Measurements from ENCODE around the gene HIVEP3.

DNA sequence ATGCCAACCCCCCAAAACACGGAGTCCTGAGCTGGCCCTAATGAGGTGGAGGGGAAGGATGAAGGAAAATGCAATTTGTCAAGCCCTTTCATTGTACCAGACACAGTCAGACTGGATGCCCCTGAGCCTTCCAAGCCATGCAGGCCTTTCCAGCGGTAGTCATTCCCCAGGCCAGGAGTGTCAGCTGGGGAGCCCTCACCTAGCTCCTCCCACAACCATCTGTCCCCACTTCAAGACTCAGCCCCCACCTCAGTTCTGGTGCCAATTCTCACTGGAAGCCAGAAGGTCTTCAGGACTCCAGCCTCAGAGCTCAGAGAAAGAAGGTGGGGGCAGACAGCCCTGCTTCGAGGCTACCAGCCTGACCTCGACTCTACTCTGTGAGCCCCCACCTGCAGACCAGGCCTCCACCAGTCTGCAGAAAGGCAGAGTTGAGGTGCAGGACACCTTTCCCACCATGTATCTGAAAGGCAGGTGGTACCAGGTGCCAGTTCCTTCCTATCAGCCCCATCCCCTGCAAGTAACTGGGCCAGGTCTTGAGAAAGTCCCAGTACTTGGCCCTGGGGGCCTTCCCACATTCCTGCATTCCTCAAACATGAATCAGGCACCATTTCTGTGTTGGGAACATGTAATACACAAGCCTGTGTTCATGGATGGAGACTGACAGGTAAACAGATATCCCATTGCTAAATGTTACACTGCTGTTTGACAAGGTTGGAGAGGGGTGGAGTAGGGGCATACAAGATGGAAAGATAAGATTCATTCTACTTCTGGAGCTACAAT is 253.7 kb downstream of the HIVEP3 start:
- TF ChIP-seq, protein P1, sequence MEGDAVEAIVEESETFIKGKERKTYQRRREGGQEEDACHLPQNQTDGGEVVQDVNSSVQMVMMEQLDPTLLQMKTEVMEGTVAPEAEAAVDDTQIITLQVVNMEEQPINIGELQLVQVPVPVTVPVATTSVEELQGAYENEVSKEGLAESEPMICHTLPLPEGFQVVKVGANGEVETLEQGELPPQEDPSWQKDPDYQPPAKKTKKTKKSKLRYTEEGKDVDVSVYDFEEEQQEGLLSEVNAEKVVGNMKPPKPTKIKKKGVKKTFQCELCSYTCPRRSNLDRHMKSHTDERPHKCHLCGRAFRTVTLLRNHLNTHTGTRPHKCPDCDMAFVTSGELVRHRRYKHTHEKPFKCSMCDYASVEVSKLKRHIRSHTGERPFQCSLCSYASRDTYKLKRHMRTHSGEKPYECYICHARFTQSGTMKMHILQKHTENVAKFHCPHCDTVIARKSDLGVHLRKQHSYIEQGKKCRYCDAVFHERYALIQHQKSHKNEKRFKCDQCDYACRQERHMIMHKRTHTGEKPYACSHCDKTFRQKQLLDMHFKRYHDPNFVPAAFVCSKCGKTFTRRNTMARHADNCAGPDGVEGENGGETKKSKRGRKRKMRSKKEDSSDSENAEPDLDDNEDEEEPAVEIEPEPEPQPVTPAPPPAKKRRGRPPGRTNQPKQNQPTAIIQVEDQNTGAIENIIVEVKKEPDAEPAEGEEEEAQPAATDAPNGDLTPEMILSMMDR (IDR thresholded peaks at IDR 0.05), result no peak
- no peak for TF ChIP-seq POLR2A (IDR thresholded peaks at IDR 0.05)
